ENCODE measurements around the gene TGFA.
A peak's percentile ranks its signal among the peaks of the same experiment; 100 is the strongest.

The TGFA gene

DNA sequence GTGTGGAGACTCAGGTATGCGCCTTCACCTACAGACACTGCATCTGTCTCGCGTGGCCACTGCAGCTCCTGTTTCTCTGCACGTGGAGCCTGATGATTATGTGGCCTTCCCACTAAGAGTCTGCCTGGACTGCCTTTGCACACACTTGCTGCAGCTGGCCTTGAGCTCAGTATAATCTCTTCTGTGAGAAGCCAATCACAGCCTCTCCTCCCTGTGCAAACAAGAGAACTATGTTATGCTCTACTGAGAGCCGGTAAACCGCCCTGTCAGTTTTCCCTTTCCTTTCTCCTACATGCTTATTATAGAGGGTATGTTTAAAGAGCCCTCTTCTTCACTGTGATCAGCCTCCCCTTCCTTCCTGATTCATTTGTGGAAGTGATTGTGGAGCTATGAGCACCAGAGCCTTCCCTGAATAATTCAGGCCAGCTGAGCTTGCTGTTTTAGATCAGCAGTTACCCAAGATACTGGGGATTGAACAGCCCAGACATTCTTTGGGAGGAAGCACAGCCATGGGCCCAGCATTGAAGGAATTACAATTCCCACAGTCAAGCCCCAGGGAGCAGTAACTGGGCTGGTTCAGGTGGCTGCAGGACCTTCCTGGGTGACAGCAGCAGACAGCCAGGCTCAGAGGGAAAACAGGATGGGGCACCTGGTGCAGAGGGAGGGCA is 3.7 kb upstream of the TGFA start:
- TF ChIP-seq, protein P1, sequence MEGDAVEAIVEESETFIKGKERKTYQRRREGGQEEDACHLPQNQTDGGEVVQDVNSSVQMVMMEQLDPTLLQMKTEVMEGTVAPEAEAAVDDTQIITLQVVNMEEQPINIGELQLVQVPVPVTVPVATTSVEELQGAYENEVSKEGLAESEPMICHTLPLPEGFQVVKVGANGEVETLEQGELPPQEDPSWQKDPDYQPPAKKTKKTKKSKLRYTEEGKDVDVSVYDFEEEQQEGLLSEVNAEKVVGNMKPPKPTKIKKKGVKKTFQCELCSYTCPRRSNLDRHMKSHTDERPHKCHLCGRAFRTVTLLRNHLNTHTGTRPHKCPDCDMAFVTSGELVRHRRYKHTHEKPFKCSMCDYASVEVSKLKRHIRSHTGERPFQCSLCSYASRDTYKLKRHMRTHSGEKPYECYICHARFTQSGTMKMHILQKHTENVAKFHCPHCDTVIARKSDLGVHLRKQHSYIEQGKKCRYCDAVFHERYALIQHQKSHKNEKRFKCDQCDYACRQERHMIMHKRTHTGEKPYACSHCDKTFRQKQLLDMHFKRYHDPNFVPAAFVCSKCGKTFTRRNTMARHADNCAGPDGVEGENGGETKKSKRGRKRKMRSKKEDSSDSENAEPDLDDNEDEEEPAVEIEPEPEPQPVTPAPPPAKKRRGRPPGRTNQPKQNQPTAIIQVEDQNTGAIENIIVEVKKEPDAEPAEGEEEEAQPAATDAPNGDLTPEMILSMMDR (conservative IDR thresholded peaks at IDR 0.05; ENCODE audit: low read depth) = no peak
- H3K27ac ChIP-seq = no peak overlapping the region
- POLR2A ChIA-PET (ENCODE audit: low non-redundant PET) = no interaction called here
- DNase-seq (ENCODE audit: low spot score) = no peak
- CTCF ChIA-PET = interaction anchor here (1.2 to 2.5 kb wide), 2 partner anchors 60 to 254 kb away, joined by 5 to 15 read pairs; no protein-coding TSS in a partner anchor

DNA sequence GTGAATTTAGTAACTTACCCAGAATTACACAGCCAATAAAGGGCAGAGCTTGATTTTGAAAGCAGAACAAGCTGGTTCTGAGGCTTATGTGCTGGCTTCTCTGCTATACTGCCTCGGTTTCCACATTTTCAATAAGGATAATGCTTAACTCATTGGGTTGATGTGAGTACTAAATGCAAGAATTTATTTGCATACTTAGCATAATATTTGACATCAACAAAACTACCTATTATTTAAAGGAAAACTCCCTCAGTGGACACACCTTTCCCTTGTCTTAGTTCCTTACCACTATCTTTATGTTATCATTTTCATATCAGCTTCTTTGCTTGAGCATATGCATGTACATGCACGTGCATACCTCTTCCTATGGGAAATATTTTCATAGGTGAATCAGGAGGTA is 3.0 kb upstream of the TGFA start:
- H3K27ac ChIP-seq = no peak overlapping the region
- POLR2A ChIA-PET (ENCODE audit: low non-redundant PET) = no interaction called here
- CTCF ChIA-PET = interaction anchor here (1.2 to 2.5 kb wide), 2 partner anchors 61 to 253 kb away, joined by 5 to 15 read pairs; no protein-coding TSS in a partner anchor
- DNase-seq (ENCODE audit: low spot score) = no peak
- TF ChIP-seq, protein P1 (conservative IDR thresholded peaks at IDR 0.05; ENCODE audit: low read depth) = no peak

DNA sequence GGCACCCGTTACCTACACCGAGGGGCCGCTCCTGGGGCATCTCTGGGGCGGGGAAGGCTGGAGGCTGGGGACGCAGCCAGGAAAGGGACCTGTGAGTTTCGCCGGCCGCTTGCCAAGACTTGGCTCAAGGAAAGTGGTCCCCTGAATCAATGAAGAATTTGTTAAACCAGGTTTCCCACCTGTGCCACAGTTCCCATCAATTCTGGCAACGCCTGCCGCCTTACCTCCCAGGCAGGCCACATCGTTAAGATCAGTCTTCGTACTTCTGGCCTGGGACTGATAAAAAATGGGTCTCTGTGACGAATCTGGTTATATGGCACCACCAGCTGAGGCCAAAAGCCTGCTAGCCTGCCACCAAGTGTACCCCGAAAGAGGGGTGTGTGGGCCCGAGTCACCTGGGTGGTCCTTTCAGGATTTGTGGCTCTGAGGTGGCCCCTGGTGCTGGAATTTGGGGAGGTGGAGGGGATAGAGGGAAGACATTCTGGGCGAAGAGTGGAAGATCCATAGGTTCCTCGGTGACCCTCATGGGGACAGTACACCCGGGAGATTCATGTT is 789 bp upstream of the TGFA start:
- no peak for DNase-seq (ENCODE audit: low spot score)
- ChIA-PET POLR2A (ENCODE audit: low non-redundant PET) (interaction anchor here (0.6 kb wide), 1 partner anchor 812 kb away, joined by 3 read pairs; no protein-coding TSS in a partner anchor), CTCF (interaction anchor here (0.6 to 4.6 kb wide), 4 partner anchors 15 to 216 kb away, joined by 4 to 31 read pairs (median 6); no protein-coding TSS in a partner anchor)
- H3K27ac ChIP-seq = peak overlapping the region; percentile 96
- TF ChIP-seq, protein P1 (conservative IDR thresholded peaks at IDR 0.05; ENCODE audit: low read depth) = peak; percentile 41

DNA sequence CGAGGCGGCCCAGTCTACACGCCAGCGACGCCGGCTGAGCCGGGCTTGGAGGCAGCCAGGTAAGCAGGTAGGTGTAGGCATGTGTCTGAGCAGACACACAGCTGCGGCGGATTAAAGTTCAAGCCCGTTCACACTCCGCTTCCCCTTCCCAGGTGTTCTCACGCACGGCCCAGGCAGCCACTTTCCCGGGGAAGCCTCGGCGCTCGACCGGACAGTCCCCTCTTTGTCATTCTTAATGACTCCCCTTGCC is 367 bp downstream of the TGFA start:
- TF ChIP-seq, protein P1 (conservative IDR thresholded peaks at IDR 0.05; ENCODE audit: low read depth) = no peak
- CTCF ChIA-PET = interaction anchor here (0.6 to 4.6 kb wide), 8 partner anchors 10 to 1148 kb away, joined by 3 to 31 read pairs (median 4); no protein-coding TSS in a partner anchor
- POLR2A ChIA-PET (ENCODE audit: low non-redundant PET) = no interaction called here
- peak overlapping the region; percentile 96 for H3K27ac ChIP-seq
- DNase-seq (ENCODE audit: low spot score) = peak; percentile 29

DNA sequence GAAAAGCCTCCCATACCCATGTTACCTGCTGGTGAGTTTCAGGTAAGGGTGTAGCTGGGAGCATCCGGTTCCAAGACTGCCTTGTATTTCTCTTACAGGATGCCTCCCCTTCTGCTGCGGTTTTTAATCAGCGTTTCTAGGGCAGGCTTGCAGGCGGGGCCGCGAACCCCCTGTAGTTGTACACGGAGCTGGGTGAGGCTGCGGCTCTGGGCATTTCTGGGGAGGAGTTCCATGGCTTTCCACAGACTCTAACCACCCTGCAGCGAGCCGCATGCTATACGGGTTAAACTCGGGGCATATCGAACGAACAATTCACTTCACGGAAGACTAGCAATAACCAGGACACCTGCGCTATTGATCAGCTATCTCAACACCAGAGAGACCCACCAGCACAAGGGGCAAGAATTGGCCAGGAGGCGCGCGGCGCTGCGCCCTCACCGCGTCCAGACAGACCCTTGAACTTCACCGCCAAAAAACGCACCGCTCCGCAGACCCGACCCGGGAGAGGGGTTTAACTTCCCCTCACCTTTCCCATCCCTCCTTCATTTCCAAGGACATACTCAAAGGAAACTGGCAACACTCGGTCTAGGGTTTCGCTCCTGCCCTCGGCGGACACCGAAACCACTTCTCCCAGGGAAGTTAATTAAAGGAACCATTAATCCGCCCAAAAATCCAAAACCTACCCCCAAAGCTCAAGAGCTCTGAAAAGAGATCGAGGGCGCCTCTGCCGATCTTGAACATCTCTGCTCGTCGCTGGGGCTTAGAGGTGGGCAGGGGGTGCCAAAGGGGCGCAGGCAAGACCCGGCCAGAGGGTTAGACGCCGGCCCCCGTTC is 909 bp downstream of the TGFA start:
- TF ChIP-seq, protein P1 (conservative IDR thresholded peaks at IDR 0.05; ENCODE audit: low read depth) = no peak
- peak overlapping the region; percentile 96 for H3K27ac ChIP-seq
- no peak for DNase-seq (ENCODE audit: low spot score)
- ChIA-PET CTCF (interaction anchor here (0.6 to 4.6 kb wide), 12 partner anchors 9 to 1148 kb away, joined by 3 to 31 read pairs (median 4); no protein-coding TSS in a partner anchor), POLR2A (ENCODE audit: low non-redundant PET) (no interaction called here)

DNA sequence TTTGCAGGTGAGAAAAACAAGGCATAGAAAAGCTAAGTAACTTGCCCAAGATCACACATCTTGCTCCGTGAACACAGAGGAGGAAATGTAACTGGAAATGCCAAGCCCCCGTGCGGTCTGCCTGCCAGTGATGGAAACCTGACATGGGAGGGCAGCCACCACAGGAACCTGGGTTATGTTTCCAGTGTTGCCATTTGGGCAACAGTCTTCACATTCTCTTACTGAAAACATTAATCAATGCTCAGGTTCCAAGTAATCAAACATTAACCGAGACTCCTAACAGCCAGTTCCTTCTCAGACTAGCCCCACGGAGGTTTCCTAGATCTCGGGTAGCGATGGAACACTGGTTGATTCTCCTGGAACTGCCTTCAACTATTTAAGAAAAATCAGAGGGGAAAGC is 2.5 kb downstream of the TGFA start:
- TF ChIP-seq, protein P1 (conservative IDR thresholded peaks at IDR 0.05; ENCODE audit: low read depth) = no peak
- POLR2A ChIA-PET (ENCODE audit: low non-redundant PET) = interaction anchor here (0.6 kb wide), 1 partner anchor 215 kb away, joined by 3 read pairs; no protein-coding TSS in a partner anchor
- no peak for DNase-seq (ENCODE audit: low spot score)
- CTCF ChIA-PET = interaction anchor here (0.7 to 4.6 kb wide), 4 partner anchors 67 to 1173 kb away, joined by 3 to 31 read pairs (median 6); no protein-coding TSS in a partner anchor
- peak overlapping the region; percentile 53 for H3K27ac ChIP-seq
